ENCODE measurements around the gene HPN. TPM values are rescaled to one million over a fixed set of nuclear protein-coding genes. Genes with fewer than 3 reads are reported as not detected.
A peak's percentile ranks its signal among the peaks of the same experiment; 100 is the strongest.

Gene HPN
- total and polyA plus RNA-seq, 2 of the 13 experiments (the other 11 are each of a cell fraction or from before 2014, with no cell fraction given): 46.7 to 261 TPM

DNA sequence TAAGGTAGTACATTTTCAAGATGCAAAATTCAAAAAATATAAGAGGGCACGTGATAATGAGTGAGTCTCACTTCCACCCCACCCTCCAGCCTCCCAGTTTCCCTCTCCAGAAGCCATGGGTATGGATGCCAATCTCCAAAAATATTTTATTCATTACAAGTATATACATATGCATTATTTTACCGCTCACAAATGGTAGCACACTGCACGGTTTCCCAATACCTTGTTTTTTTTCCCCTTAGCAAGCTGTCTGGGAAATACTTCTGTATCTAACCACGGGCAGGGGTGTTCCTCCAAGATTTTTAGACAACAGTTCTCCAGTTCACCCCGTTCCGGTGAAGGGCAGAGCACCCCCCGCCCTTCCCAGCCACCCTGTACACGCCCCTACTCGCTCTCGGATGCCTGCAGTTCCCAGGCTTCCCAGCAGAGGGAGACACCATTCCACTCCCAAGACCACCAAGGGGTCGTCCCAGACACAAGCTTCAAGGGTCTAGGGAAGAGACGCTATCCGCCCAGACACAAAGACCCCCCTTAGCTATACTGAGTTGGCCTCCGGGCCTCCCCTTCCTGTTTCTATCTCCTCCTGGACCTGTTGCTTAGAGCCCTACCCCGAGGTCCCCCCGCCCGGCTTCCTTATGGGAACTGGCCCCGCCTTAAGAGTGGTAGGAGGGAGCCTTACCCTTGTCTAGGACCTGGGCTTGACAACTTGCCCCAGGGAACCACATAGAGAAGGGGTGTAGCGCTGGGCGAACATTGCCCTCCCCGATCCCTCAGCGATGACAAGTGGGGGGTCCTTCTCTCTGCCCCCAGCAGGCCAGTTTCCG lies 73.0 kb downstream of the HPN start (continued):
- no peak for TF ChIP-seq CREB3 (CRISPR knock-in tag; IDR thresholded peaks at IDR 0.05)
- no peak for TF ChIP-seq ZNF430 (CRISPR knock-in tag; IDR thresholded peaks at IDR 0.05)
- TF ChIP-seq SOX6 (IDR thresholded peaks at IDR 0.05): no peak
- 0 out of 2 replicates have a peak, but pooled peaks have one; percentile 13 for TF ChIP-seq SOX6 (CRISPR knock-in tag; IDR thresholded peaks at IDR 0.05)
- TF ChIP-seq LRRFIP1 (CRISPR knock-in tag; conservative IDR thresholded peaks at IDR 0.05): no peak
- TF ChIP-seq, protein P1, sequence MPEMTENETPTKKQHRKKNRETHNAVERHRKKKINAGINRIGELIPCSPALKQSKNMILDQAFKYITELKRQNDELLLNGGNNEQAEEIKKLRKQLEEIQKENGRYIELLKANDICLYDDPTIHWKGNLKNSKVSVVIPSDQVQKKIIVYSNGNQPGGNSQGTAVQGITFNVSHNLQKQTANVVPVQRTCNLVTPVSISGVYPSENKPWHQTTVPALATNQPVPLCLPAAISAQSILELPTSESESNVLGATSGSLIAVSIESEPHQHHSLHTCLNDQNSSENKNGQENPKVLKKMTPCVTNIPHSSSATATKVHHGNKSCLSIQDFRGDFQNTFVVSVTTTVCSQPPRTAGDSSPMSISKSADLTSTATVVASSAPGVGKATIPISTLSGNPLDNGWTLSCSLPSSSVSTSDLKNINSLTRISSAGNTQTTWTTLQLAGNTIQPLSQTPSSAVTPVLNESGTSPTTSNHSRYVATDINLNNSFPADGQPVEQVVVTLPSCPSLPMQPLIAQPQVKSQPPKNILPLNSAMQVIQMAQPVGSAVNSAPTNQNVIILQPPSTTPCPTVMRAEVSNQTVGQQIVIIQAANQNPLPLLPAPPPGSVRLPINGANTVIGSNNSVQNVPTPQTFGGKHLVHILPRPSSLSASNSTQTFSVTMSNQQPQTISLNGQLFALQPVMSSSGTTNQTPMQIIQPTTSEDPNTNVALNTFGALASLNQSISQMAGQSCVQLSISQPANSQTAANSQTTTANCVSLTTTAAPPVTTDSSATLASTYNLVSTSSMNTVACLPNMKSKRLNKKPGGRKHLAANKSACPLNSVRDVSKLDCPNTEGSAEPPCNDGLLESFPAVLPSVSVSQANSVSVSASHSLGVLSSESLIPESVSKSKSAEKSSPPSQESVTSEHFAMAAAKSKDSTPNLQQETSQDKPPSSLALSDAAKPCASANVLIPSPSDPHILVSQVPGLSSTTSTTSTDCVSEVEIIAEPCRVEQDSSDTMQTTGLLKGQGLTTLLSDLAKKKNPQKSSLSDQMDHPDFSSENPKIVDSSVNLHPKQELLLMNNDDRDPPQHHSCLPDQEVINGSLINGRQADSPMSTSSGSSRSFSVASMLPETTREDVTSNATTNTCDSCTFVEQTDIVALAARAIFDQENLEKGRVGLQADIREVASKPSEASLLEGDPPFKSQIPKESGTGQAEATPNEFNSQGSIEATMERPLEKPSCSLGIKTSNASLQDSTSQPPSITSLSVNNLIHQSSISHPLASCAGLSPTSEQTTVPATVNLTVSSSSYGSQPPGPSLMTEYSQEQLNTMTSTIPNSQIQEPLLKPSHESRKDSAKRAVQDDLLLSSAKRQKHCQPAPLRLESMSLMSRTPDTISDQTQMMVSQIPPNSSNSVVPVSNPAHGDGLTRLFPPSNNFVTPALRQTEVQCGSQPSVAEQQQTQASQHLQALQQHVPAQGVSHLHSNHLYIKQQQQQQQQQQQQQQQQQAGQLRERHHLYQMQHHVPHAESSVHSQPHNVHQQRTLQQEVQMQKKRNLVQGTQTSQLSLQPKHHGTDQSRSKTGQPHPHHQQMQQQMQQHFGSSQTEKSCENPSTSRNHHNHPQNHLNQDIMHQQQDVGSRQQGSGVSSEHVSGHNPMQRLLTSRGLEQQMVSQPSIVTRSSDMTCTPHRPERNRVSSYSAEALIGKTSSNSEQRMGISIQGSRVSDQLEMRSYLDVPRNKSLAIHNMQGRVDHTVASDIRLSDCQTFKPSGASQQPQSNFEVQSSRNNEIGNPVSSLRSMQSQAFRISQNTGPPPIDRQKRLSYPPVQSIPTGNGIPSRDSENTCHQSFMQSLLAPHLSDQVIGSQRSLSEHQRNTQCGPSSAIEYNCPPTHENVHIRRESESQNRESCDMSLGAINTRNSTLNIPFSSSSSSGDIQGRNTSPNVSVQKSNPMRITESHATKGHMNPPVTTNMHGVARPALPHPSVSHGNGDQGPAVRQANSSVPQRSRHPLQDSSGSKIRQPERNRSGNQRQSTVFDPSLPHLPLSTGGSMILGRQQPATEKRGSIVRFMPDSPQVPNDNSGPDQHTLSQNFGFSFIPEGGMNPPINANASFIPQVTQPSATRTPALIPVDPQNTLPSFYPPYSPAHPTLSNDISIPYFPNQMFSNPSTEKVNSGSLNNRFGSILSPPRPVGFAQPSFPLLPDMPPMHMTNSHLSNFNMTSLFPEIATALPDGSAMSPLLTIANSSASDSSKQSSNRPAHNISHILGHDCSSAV (CRISPR knock-in tag; IDR thresholded peaks at IDR 0.05; ENCODE audit: borderline replicate concordance): no peak
- TF ChIP-seq, protein P2, sequence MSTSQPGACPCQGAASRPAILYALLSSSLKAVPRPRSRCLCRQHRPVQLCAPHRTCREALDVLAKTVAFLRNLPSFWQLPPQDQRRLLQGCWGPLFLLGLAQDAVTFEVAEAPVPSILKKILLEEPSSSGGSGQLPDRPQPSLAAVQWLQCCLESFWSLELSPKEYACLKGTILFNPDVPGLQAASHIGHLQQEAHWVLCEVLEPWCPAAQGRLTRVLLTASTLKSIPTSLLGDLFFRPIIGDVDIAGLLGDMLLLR (CRISPR knock-in tag; IDR thresholded peaks at IDR 0.05): no peak
- TF ChIP-seq FOXM1 (CRISPR knock-in tag; IDR thresholded peaks at IDR 0.05): no peak
- TF ChIP-seq SP2 (CRISPR knock-in tag; IDR thresholded peaks at IDR 0.05): 0 out of 2 replicates have a peak, but pooled peaks have one; percentile 27
- TF ChIP-seq CEBPB (IDR thresholded peaks at IDR 0.05; ENCODE audit: borderline replicate concordance, low read depth, low read length): no peak
- TF ChIP-seq ZNF337 (CRISPR knock-in tag; IDR thresholded peaks at IDR 0.05; ENCODE audit: borderline replicate concordance, low read depth): peak; percentile 57; the same call in 1 of the 2 replicates
- TF ChIP-seq FOXA3 (CRISPR knock-in tag; IDR thresholded peaks at IDR 0.05): no peak
- TF ChIP-seq ZSCAN5A (CRISPR knock-in tag; IDR thresholded peaks at IDR 0.05; ENCODE audit: borderline replicate concordance): no peak
- TF ChIP-seq ZBTB38 (CRISPR knock-in tag; IDR thresholded peaks at IDR 0.05): no peak
- no peak for TF ChIP-seq BRCA1 (CRISPR knock-in tag; IDR thresholded peaks at IDR 0.05)
